ENCODE measurements around the gene UBXN6.

Gene UBXN6

GRCh38 chr19:4493104-4493928 lies 35.7 kb upstream of the UBXN6 start:
- H4K8ac ChIP-seq (ENCODE audit: low read length): no peak overlapping the region
- H3K4me3 ChIP-seq (ENCODE audit: insufficient read depth in 1 of 2, low read depth in 1 of 2, low read length in 2 of 2): no peak overlapping the region
- DNase-seq: no peak
- H3K79me1 ChIP-seq (replicated peaks; ENCODE audit: low read length, poor library complexity, severe bottlenecking): peaks cover 51% of the 10 kb centered on the region
- no peak overlapping the region for H2AFZ ChIP-seq (ENCODE audit: low read depth, low read length)
- H3K27ac ChIP-seq (ENCODE audit: low read length, poor library complexity, severe bottlenecking): no peak overlapping the region
- H2BK12ac ChIP-seq (ENCODE audit: low read length in 2 of 2): no peak overlapping the region
- H2BK120ac ChIP-seq (ENCODE audit: low read depth, low read length): no peak overlapping the region
- no peak overlapping the region for H3K4ac ChIP-seq (ENCODE audit: low read depth in 1 of 2, low read length in 2 of 2)
- H3K18ac ChIP-seq (ENCODE audit: low read depth in 1 of 2, low read length in 2 of 2): no peak overlapping the region
- H3K36me3 ChIP-seq (ENCODE audit: control insufficient read depth in 1 of 2, insufficient read depth in 2 of 2, low read depth in 1 of 2, low read length in 2 of 2): peaks cover 83 to 93% of the 10 kb centered on the region in 2 experiments
- no peak overlapping the region for H2AK5ac ChIP-seq (ENCODE audit: low read length, severe bottlenecking)
- no peak overlapping the region for H4K91ac ChIP-seq (ENCODE audit: low read length)
- H3K14ac ChIP-seq (ENCODE audit: low read length in 2 of 2): no peak overlapping the region
- H3K4me2 ChIP-seq (ENCODE audit: low read length, poor library complexity, severe bottlenecking): no peak overlapping the region
- H3K27me3 ChIP-seq (ENCODE audit: control insufficient read depth in 1 of 2, insufficient read depth in 1 of 2, low read length in 2 of 2): no peaks in the 10 kb centered on the region
- H3K9ac ChIP-seq (ENCODE audit: low read length): no peak overlapping the region
- 98% methylated on average over 40 of the region's 41 CpGs for WGBS
- H3K23ac ChIP-seq (ENCODE audit: low read length in 2 of 2): no peak overlapping the region
- H2BK5ac ChIP-seq (ENCODE audit: low read depth, low read length, poor library complexity, severe bottlenecking): no peak overlapping the region
- no peak overlapping the region for H2BK15ac ChIP-seq (ENCODE audit: low read depth, poor library complexity, severe bottlenecking)
- H3K4me1 ChIP-seq (ENCODE audit: control insufficient read depth, insufficient read depth, low read depth, low read length): peaks cover 2% of the 10 kb centered on the region
- no peaks in the 10 kb centered on the region for H3K9me3 ChIP-seq (ENCODE audit: control insufficient read depth, low read length)

GRCh38 chr19:4492337-4493103 lies 34.9 kb upstream of the UBXN6 start:
- Histone ChIP-seq H3K36me3 (ENCODE audit: control insufficient read depth in 1 of 2, insufficient read depth in 2 of 2, low read depth in 1 of 2, low read length in 2 of 2) (peaks cover 80 to 91% of the 10 kb centered on the region in 2 experiments), H2AFZ (ENCODE audit: low read depth, low read length) (no peak overlapping the region), H2BK5ac (ENCODE audit: low read depth, low read length, poor library complexity, severe bottlenecking) (no peak overlapping the region), H3K4ac (ENCODE audit: low read depth in 1 of 2, low read length in 2 of 2) (no peak overlapping the region), H3K9ac (ENCODE audit: low read length) (no peak overlapping the region), H2BK12ac (ENCODE audit: low read length in 2 of 2) (no peak overlapping the region), H3K4me1 (ENCODE audit: control insufficient read depth, insufficient read depth, low read depth, low read length) (peaks cover 2% of the 10 kb centered on the region), H3K23ac (ENCODE audit: low read length in 2 of 2) (no peak overlapping the region), H2BK120ac (ENCODE audit: low read depth, low read length) (no peak overlapping the region), H3K4me2 (ENCODE audit: low read length, poor library complexity, severe bottlenecking) (no peak overlapping the region), H3K27me3 (ENCODE audit: control insufficient read depth in 1 of 2, insufficient read depth in 1 of 2, low read length in 2 of 2) (no peaks in the 10 kb centered on the region), H2AK5ac (ENCODE audit: low read length, severe bottlenecking) (no peak overlapping the region), H3K9me3 (ENCODE audit: control insufficient read depth, low read length) (no peaks in the 10 kb centered on the region), H4K91ac (ENCODE audit: low read length) (no peak overlapping the region), H3K79me1 (replicated peaks; ENCODE audit: low read length, poor library complexity, severe bottlenecking) (peaks cover 50% of the 10 kb centered on the region), H3K4me3 (ENCODE audit: insufficient read depth in 1 of 2, low read depth in 1 of 2, low read length in 2 of 2) (no peak overlapping the region), H3K18ac (ENCODE audit: low read depth in 1 of 2, low read length in 2 of 2) (no peak overlapping the region), H2BK15ac (ENCODE audit: low read depth, poor library complexity, severe bottlenecking) (no peak overlapping the region), H3K27ac (ENCODE audit: low read length, poor library complexity, severe bottlenecking) (no peak overlapping the region), H4K8ac (ENCODE audit: low read length) (no peak overlapping the region), H3K14ac (ENCODE audit: low read length in 2 of 2) (peak overlapping the region in 1 of 2 experiments; percentile 15)
- 96% methylated on average over 3 of the region's 3 CpGs for WGBS
- DNase-seq: no peak

GRCh38 chr19:4491446-4491845 lies 33.9 kb upstream of the UBXN6 start:
- H4K91ac ChIP-seq (ENCODE audit: low read length): no peak overlapping the region
- H3K9me3 ChIP-seq (ENCODE audit: control insufficient read depth, low read length): no peaks in the 10 kb centered on the region
- H2BK15ac ChIP-seq (ENCODE audit: low read depth, poor library complexity, severe bottlenecking): no peak overlapping the region
- 96% methylated on average over 21 of the region's 21 CpGs for WGBS
- H3K4me1 ChIP-seq (ENCODE audit: control insufficient read depth, insufficient read depth, low read depth, low read length): peaks cover 2% of the 10 kb centered on the region
- no peak overlapping the region for H3K27ac ChIP-seq (ENCODE audit: low read length, poor library complexity, severe bottlenecking)
- H4K8ac ChIP-seq (ENCODE audit: low read length): no peak overlapping the region
- H3K18ac ChIP-seq (ENCODE audit: low read depth in 1 of 2, low read length in 2 of 2): no peak overlapping the region
- H3K23ac ChIP-seq (ENCODE audit: low read length in 2 of 2): no peak overlapping the region
- no peak overlapping the region for H2AFZ ChIP-seq (ENCODE audit: low read depth, low read length)
- H3K14ac ChIP-seq (ENCODE audit: low read length in 2 of 2): no peak overlapping the region
- peaks cover 79 to 89% of the 10 kb centered on the region in 2 experiments for H3K36me3 ChIP-seq (ENCODE audit: control insufficient read depth in 1 of 2, insufficient read depth in 2 of 2, low read depth in 1 of 2, low read length in 2 of 2)
- H2BK12ac ChIP-seq (ENCODE audit: low read length in 2 of 2): no peak overlapping the region
- H2AK5ac ChIP-seq (ENCODE audit: low read length, severe bottlenecking): no peak overlapping the region
- no peak for DNase-seq
- no peak overlapping the region for H3K9ac ChIP-seq (ENCODE audit: low read length)
- H2BK120ac ChIP-seq (ENCODE audit: low read depth, low read length): no peak overlapping the region
- no peak overlapping the region for H3K4me2 ChIP-seq (ENCODE audit: low read length, poor library complexity, severe bottlenecking)
- H3K4me3 ChIP-seq (ENCODE audit: insufficient read depth in 1 of 2, low read depth in 1 of 2, low read length in 2 of 2): no peak overlapping the region
- no peak overlapping the region for H3K4ac ChIP-seq (ENCODE audit: low read depth in 1 of 2, low read length in 2 of 2)
- peaks cover 55% of the 10 kb centered on the region for H3K79me1 ChIP-seq (replicated peaks; ENCODE audit: low read length, poor library complexity, severe bottlenecking)
- H3K27me3 ChIP-seq (ENCODE audit: control insufficient read depth in 1 of 2, insufficient read depth in 1 of 2, low read length in 2 of 2): no peaks in the 10 kb centered on the region
- no peak overlapping the region for H2BK5ac ChIP-seq (ENCODE audit: low read depth, low read length, poor library complexity, severe bottlenecking)

- Histone ChIP-seq H3K4me2 (ENCODE audit: low read length, poor library complexity, severe bottlenecking) (no peak overlapping the region), H3K27me3 (ENCODE audit: control insufficient read depth in 1 of 2, insufficient read depth in 1 of 2, low read length in 2 of 2) (no peaks in the 10 kb centered on the region), H3K18ac (ENCODE audit: low read depth in 1 of 2, low read length in 2 of 2) (no peak overlapping the region), H3K36me3 (ENCODE audit: control insufficient read depth in 1 of 2, insufficient read depth in 2 of 2, low read depth in 1 of 2, low read length in 2 of 2) (peaks cover 68 to 78% of the 10 kb centered on the region in 2 experiments), H2AK5ac (ENCODE audit: low read length, severe bottlenecking) (no peak overlapping the region), H3K4me3 (ENCODE audit: insufficient read depth in 1 of 2, low read depth in 1 of 2, low read length in 2 of 2) (no peak overlapping the region), H3K27ac (ENCODE audit: low read length, poor library complexity, severe bottlenecking) (no peak overlapping the region), H3K4me1 (ENCODE audit: control insufficient read depth, insufficient read depth, low read depth, low read length) (peaks cover 2% of the 10 kb centered on the region), H2BK120ac (ENCODE audit: low read depth, low read length) (no peak overlapping the region), H3K14ac (ENCODE audit: low read length in 2 of 2) (no peak overlapping the region), H2BK5ac (ENCODE audit: low read depth, low read length, poor library complexity, severe bottlenecking) (no peak overlapping the region), H4K8ac (ENCODE audit: low read length) (no peak overlapping the region), H3K23ac (ENCODE audit: low read length in 2 of 2) (no peak overlapping the region), H2BK12ac (ENCODE audit: low read length in 2 of 2) (no peak overlapping the region), H3K4ac (ENCODE audit: low read depth in 1 of 2, low read length in 2 of 2) (no peak overlapping the region), H3K79me1 (replicated peaks; ENCODE audit: low read length, poor library complexity, severe bottlenecking) (peaks cover 44% of the 10 kb centered on the region), H3K9ac (ENCODE audit: low read length) (no peak overlapping the region), H2BK15ac (ENCODE audit: low read depth, poor library complexity, severe bottlenecking) (no peak overlapping the region), H4K91ac (ENCODE audit: low read length) (no peak overlapping the region), H3K9me3 (ENCODE audit: control insufficient read depth, low read length) (no peaks in the 10 kb centered on the region), H2AFZ (ENCODE audit: low read depth, low read length) (no peak overlapping the region)
- DNase-seq: no peak
- WGBS: 98% methylated on average over 29 of the region's 29 CpGs
These were observed 30.9 kb upstream of the UBXN6 start for GRCh38 chr19:4488496-4488895.

All from mesenchymal stem cell (in vitro differentiated cells and primary cell).